ENCODE data around the gene RSL1D1. TPM values are rescaled to one million over a fixed set of nuclear protein-coding genes. Genes with fewer than 3 reads are reported as not detected.
"Not testable (repeated sequence)": the region's sequence is repeated elsewhere in the genome, so short reads cannot be mapped to it uniquely, and the experiment has no call there.

RSL1D1 gene
- total RNA-seq, 2 donors from 2014 or later, result 93.4 to 95.1 TPM

DNA sequence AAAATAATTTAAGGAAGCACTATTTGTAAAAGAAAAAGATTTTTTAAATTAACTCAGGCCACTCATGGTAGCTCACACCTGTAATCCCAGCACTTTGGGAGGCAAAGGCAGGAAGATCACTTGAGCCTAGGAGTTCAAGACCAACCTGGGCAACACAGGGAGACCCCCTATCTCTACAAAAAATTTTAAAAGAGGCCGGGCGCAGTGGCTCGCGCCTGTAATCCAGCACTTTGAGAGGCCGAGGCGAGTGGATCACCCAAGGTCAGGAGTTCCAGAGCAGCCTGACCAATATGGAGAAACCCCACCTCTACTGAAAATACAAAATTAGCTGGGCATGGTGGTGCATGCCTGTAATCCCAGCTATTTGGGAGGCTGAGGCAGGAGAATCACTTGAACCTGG, 67.0 kb downstream of the RSL1D1 start:
- intact Hi-C loops (cut with DNase I); DNase-seq (ENCODE audit: low spot score): not testable (repeated sequence)

GRCh38 chr16:11784038-11784369, 67.3 kb downstream of the RSL1D1 start:
- intact Hi-C loops (cut with DNase I), result no loop called here
- no peak for DNase-seq (ENCODE audit: low spot score)

Other genes with a start within 250 kb of the RSL1D1 start
- 10 to 100 TPM; 17.9 to 19.7 TPM for gene SNN, start 183.1 kb downstream of the RSL1D1 start, total RNA-seq
- 10 to 100 TPM; 32.9 to 34.4 TPM for gene TXNDC11, start 108.7 kb downstream of the RSL1D1 start, total RNA-seq
- 10 to 100 TPM; 51.2 to 60.9 TPM for gene ZC3H7A, start 54.3 kb downstream of the RSL1D1 start, total RNA-seq
- 10 to 100 TPM; 76.2 to 77.2 TPM for gene GSPT1, start 64.4 kb upstream of the RSL1D1 start, total RNA-seq
- gene NPIPB2, start 90.5 kb upstream of the RSL1D1 start, total RNA-seq, result 10 to 100 TPM in 1 of 2 donors, 1 to 10 TPM in 1; 5.1 to 10.3 TPM
- gene TNFRSF17, start 113.7 kb upstream of the RSL1D1 start, total RNA-seq, result not detected
- 10 to 100 TPM; 39.7 to 46.3 TPM for gene SNX29, start 125.2 kb upstream of the RSL1D1 start, total RNA-seq

Data from posterior vena cava (tissue), 2 donors.